WI38 (cell line): Measurements from ENCODE around the gene FEN1.
A peak's percentile ranks its signal among the peaks of the same experiment; 100 is the strongest.

Experiments
- H3K4me3 ChIP-seq: 2 replicates; pipeline ENCODE4 v1.5.1; 2011; ENCODE audit warnings: low read depth, mild to moderate bottlenecking, control low read depth, low read length
- TF ChIP-seq, protein P1 (sequence below): IDR thresholded peaks from 2 replicates; pipeline ENCODE4 v1.5.1; 2012; ENCODE audit warnings: low read depth, mild to moderate bottlenecking, control low read depth, low read length

Gene FEN1

DNA sequence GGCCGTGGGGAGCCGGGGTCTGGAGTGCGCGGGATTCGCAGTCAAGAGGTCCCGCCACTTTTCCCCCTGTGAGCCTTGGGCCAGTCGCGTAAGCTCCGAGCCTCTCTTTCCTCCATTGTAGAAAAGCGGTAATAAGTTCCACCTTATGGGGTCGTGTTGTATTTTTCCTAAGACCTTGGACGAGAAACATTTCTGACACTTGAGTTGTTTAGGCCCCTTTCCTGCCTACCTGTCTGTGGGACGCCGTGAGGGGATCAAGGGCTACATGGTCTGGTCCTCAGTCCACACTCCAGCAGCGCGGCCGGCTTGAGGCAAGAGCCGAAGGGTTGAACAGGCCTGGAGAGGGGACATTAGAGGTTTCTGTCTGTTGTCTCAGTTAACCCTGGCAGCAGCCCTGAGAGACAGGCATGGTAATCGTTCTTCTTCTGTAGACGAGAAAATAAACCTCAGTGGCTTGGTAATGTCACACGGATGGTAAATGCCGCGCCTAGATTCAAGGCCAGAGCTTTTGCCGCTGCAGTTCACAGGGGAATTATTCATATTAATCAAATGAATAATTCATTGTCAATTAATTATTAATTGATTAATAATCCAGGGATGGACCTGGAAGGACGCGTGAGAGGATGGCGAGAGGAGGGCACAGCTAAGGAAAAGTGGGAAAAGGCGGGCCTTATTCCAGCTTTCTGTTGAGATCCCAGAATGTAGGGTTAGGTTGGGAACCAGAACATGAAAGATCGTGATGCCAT is 545 bp downstream of the FEN1 start:
- H3K4me3 ChIP-seq, result peak overlapping the region; percentile 94
- TF ChIP-seq, protein P1, sequence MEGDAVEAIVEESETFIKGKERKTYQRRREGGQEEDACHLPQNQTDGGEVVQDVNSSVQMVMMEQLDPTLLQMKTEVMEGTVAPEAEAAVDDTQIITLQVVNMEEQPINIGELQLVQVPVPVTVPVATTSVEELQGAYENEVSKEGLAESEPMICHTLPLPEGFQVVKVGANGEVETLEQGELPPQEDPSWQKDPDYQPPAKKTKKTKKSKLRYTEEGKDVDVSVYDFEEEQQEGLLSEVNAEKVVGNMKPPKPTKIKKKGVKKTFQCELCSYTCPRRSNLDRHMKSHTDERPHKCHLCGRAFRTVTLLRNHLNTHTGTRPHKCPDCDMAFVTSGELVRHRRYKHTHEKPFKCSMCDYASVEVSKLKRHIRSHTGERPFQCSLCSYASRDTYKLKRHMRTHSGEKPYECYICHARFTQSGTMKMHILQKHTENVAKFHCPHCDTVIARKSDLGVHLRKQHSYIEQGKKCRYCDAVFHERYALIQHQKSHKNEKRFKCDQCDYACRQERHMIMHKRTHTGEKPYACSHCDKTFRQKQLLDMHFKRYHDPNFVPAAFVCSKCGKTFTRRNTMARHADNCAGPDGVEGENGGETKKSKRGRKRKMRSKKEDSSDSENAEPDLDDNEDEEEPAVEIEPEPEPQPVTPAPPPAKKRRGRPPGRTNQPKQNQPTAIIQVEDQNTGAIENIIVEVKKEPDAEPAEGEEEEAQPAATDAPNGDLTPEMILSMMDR, result no peak

DNA sequence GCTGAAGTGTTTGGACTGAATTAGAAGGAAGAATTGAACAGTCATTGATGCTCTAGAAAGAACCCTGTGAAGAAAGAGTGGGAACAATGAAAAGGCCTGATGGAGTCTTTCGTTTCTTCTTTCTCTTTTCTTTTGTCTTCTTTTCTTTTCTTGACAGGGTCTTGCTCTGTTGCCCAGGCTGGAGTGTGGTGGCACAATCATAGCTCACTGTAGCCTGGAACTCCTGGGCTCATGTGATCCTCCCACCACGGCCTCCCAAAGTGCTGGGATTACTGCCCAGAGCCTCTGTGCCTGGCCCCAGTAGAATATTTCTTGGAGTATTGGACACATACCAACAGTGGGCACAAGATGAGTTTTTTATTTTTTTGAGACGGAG is 1.1 kb downstream of the FEN1 start:
- TF ChIP-seq, protein P1, result no peak
- H3K4me3 ChIP-seq, result peak overlapping the region; percentile 94

DNA sequence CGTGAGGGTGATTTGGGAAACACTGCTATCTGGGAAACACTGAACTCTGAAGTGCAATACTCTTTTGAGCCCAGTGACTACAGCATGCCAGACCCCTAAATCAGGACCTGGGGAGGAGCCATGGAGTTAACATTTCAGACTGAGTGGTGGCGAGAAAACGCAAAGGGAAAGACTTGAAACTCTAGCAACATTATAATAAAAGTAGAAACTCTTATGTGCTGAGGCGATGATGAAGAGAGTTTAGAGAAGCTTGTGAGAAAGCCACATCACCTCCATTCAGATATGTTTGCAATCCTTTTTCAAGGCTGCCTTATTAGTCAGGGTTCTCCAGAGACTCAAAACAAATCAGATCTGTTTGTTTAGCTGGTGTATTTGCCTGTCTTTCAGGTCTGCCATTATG is 1.9 kb downstream of the FEN1 start:
- no peak overlapping the region for H3K4me3 ChIP-seq
- TF ChIP-seq, protein P1, result no peak

DNA sequence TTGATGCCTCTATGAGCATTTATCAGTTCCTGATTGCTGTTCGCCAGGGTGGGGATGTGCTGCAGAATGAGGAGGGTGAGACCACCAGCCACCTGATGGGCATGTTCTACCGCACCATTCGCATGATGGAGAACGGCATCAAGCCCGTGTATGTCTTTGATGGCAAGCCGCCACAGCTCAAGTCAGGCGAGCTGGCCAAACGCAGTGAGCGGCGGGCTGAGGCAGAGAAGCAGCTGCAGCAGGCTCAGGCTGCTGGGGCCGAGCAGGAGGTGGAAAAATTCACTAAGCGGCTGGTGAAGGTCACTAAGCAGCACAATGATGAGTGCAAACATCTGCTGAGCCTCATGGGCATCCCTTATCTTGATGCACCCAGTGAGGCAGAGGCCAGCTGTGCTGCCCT is 2.7 kb downstream of the FEN1 start:
- no peak overlapping the region for H3K4me3 ChIP-seq
- TF ChIP-seq, protein P1, result no peak

DNA sequence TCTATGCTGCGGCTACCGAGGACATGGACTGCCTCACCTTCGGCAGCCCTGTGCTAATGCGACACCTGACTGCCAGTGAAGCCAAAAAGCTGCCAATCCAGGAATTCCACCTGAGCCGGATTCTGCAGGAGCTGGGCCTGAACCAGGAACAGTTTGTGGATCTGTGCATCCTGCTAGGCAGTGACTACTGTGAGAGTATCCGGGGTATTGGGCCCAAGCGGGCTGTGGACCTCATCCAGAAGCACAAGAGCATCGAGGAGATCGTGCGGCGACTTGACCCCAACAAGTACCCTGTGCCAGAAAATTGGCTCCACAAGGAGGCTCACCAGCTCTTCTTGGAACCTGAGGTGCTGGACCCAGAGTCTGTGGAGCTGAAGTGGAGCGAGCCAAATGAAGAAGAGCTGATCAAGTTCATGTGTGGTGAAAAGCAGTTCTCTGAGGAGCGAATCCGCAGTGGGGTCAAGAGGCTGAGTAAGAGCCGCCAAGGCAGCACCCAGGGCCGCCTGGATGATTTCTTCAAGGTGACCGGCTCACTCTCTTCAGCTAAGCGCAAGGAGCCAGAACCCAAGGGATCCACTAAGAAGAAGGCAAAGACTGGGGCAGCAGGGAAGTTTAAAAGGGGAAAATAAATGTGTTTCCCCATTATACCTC is 3.3 kb downstream of the FEN1 start:
- H3K4me3 ChIP-seq, result no peak overlapping the region
- TF ChIP-seq, protein P1, result no peak

DNA sequence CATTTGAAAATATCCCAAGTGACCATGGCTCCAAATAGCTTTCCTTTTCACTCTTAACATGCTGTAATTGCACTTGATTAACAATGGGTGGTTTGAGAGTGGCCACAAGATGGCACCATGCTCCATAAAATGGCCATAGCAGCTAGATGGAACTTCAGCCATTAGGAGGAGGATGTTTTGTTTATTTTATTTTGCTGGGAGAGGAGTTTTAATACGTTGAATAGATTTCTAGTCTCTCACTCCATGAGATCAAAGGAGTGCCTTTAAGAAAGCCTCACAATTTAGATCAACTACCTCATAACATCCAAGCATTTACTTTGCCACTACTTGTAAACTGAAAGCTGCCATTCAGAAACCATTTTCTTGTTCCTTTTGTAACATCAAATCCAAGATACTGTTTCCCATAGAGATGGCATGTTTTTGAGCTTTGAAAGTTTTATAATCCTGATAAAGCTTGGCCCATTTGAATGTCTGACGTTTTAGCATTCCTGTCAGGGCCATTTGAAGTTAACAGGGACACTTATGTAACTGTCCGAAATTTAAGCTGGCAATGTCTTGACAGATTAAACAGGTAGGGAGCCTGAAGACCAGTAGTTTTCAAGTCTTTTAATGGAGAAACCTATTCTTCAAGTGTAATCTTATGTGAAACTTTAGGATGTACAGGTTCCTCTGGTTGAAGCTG is 4.7 kb downstream of the FEN1 start:
- TF ChIP-seq, protein P1, result peak; percentile 48
- H3K4me3 ChIP-seq, result no peak overlapping the region

DNA sequence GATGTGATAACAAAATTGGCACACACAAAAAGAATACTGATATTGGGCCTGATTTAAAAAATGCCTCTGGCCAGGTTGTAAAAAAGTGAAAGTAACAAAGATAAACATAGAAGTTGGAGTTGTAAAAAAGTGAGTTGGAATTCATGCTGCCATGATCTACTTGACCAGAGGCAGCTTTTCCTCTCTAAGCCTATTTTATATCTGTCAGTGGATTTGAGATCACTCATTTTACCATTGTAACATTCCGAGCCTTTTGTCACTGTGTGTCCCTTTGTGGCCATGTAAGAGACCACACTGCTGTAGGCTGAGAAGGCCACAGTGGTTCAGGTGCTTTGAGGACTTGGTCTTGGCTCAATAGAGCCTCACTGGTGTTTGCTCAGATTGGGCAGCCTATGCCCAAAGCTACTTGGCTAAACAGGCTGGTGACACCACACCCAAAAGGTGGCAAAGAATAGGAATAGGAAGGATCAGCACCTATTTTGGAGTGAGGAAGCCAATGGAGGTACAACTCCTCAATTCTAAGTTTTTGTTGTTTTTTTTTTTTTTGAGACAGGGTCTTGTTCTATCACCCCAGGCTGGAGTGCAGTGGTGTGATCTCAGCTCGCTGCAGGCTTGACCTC is 7.1 kb downstream of the FEN1 start:
- TF ChIP-seq, protein P1, result no peak

More for the DNA sequence above, 7.1 kb downstream of the FEN1 start:
- no peak overlapping the region for H3K4me3 ChIP-seq
